ENCODE results near the gene RABAC1.
"Not testable (repeated sequence)": the region's sequence is repeated elsewhere in the genome, so short reads cannot be mapped to it uniquely, and the experiment has no call there.

Gene RABAC1

DNA sequence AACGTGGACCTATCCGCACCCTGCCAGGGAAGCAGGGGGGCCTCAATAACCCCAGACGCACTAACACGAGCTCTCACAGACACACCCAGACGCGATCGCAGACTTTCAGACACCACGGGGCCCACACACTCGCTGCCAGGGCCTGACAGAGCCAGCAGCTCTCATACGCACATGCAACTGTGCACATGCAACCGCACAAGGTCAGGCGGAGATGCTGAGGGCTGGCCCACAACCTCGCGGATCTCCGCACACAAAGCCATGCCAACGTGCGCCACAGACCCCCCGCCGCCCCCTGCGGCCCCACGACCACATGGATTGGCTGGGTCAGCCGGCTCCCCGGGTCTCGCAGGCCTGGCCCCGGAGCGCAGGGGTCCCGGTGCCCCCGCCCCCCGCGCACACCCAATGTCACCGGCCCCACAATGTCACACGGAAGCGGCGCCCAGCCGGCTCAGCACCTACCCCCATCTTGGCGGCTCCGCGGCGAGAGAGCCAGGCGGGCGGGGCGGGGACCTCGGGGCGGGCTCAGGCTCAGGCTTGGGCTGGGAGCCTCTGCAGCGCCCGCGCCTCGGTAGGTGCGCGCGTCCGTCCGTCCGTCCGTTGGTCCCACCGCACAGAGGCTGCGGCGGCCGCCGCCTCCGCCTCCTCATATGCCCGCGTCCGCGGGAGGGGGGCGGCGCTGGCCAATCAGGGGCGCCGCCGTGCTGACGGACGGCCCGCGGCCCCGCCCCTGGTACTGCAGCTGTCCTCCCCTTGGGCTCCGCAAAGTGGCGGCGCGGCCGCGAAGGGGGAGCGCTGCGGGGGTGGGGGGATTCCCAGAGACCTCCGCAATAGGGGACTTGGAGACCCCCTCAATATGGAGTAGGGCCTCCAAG, 34.7 kb upstream of the RABAC1 start, which contains the start of gene ATP1A3:
TSS of gene ATP1A3 (minus strand) at position 619 of the 872 bp plus-strand sequence. CDS start at position 465, 154 bp downstream.
- H3K27me3 Mint-ChIP-seq: peaks cover 46% of the 10 kb centered on the region
- H3K36me3 Mint-ChIP-seq: no peaks in the 10 kb centered on the region
- H3K27ac Mint-ChIP-seq: peak within 1 kb of the TSS; percentile 25
- peak; percentile 81 for ATAC-seq
- H3K4me3 Mint-ChIP-seq: peak within 1 kb of the TSS; percentile 70
- no peaks in the 10 kb centered on the region for H3K9me3 Mint-ChIP-seq
- H3K4me1 Mint-ChIP-seq: peaks cover 38% of the 10 kb centered on the region

DNA sequence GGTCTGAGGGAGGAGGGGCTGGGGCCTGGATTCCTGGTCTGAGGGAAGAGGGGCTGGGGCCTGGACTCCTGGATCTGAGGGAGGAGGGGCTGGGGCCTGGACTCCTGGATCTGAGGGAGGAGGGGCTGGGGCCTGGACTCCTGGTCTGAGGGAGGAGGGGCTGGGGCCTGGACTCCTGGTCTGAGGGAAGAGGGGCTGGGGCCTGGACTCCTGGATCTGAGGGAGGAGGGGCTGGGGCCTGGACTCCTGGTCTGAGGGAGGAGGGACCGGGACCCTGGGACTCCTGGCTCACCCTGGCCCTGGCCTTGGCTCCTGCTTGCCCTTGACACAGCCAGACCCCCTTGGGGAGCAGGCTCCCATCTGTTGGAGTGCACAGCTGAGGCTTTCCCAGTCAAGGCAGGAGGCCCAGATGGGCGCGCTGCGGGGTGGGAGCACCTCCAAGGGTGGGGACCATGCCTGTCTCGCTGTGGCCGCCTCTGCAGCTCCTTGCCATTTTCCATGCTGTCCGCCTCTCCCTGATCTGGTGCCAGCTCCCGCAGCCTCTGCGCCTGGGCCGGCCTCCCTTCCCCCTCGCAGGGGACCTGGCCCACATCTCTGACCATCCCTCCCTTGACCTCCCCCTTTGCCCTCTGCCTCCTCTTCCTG, 32.9 kb upstream of the RABAC1 start:
- H3K36me3 Mint-ChIP-seq, H3K4me3 Mint-ChIP-seq, ATAC-seq, H3K27ac Mint-ChIP-seq, H3K9me3 Mint-ChIP-seq: not testable (repeated sequence)
- H3K27me3 Mint-ChIP-seq: peaks cover 33% of the 10 kb centered on the region
- H3K4me1 Mint-ChIP-seq: peaks cover 26% of the 10 kb centered on the region

DNA sequence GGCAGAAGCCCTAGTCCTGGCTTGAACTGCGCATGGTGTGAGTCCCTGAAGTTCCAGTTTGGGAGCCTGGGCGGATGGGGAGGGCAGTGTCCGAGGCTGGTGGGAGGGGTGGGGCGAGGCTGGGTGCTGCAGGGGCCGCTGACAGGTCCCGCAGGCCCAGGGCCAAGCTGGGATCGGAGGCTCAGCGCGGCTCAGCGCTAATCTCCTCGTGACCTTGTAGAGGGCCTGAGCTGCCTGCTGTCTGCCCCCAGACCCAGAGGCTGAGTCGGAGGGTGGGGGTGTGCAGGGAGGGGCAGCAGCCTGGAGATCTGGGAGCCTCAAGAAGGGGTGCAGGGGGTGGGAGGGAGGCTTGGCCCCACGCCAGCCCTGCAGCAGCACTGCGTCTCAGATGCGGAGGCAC, 31.9 kb upstream of the RABAC1 start:
- Mint-ChIP-seq H3K9me3 (no peaks in the 10 kb centered on the region), H3K27me3 (peaks cover 23% of the 10 kb centered on the region), H3K36me3 (no peaks in the 10 kb centered on the region), H3K27ac (no peak overlapping the region), H3K4me1 (peaks cover 17% of the 10 kb centered on the region), H3K4me3 (no peak overlapping the region)
- ATAC-seq: no peak

DNA sequence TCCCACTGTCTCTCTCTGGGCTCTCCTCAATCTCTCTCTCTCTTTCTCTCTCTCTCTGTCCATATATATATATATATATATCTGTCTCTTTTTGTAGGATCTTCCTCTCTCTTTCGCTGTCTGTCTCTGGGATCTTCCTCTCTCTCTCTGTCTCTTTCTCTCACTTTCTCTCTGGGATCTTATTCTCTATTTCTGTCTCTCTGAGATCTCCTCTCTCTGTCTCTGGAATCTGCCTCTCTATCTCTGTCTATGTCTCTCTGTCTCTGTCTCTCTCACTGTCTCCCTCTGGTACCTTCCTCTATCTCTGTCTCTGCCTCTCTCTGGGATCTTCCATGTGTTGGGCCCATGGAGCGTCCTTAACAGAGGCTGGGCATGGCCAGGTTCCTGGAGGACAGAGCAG, 31.5 kb upstream of the RABAC1 start:
- Mint-ChIP-seq H3K4me3 (no peak overlapping the region), H3K36me3 (no peaks in the 10 kb centered on the region), H3K27me3 (peaks cover 19% of the 10 kb centered on the region), H3K4me1 (peaks cover 16% of the 10 kb centered on the region), H3K27ac (no peak overlapping the region), H3K9me3 (no peaks in the 10 kb centered on the region)
- no peak for ATAC-seq

DNA sequence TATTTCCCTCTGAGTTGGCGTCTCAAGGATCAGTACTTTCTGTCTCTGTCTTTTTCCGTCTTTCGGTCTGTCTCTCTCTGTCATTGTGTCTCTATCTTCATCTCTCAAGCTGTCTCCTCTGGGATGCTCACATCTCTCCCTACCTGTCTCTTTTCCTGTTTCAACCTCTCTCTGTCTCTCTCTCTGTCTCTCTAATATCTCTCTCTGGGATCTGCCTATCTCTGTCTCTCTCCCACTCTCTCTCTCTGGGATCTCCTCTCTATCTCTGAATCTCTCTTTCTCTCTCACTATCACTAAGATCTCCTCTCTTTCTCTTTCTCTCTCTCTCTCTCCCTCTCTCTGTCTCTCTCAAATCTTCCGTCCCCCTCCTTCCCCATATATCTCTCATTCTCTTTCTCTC, 30.9 kb upstream of the RABAC1 start:
- peaks cover 13% of the 10 kb centered on the region for H3K27me3 Mint-ChIP-seq
- H3K4me1 Mint-ChIP-seq: peaks cover 10% of the 10 kb centered on the region
- ATAC-seq: no peak
- no peak overlapping the region for H3K4me3 Mint-ChIP-seq
- H3K27ac Mint-ChIP-seq: no peak overlapping the region
- H3K36me3 Mint-ChIP-seq: no peaks in the 10 kb centered on the region
- no peaks in the 10 kb centered on the region for H3K9me3 Mint-ChIP-seq

DNA sequence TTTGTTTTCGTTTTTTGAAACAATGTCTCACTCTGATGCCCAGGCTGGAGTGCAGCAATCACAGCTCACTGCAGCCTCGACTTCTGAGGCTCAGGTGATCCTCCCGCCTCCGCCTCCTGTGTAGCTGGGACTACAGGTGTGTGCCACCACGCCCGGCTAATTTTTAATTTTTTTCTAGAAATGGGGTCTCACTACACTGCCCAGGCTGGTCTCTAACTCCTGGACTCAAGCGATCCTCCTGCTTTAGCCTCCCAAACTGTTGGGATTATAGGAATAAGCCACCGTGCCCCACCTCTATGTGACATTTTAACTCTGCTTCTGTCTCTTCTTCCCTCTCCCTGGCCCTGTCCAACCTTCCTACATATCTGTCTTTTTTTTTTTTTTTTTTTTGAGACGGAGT, 29.8 kb upstream of the RABAC1 start:
- peaks cover 6% of the 10 kb centered on the region for H3K4me1 Mint-ChIP-seq
- H3K27ac Mint-ChIP-seq: no peak overlapping the region
- H3K9me3 Mint-ChIP-seq: no peaks in the 10 kb centered on the region
- H3K27me3 Mint-ChIP-seq: peaks cover 8% of the 10 kb centered on the region
- ATAC-seq: no peak
- H3K4me3 Mint-ChIP-seq: no peak overlapping the region
- H3K36me3 Mint-ChIP-seq: no peaks in the 10 kb centered on the region

DNA sequence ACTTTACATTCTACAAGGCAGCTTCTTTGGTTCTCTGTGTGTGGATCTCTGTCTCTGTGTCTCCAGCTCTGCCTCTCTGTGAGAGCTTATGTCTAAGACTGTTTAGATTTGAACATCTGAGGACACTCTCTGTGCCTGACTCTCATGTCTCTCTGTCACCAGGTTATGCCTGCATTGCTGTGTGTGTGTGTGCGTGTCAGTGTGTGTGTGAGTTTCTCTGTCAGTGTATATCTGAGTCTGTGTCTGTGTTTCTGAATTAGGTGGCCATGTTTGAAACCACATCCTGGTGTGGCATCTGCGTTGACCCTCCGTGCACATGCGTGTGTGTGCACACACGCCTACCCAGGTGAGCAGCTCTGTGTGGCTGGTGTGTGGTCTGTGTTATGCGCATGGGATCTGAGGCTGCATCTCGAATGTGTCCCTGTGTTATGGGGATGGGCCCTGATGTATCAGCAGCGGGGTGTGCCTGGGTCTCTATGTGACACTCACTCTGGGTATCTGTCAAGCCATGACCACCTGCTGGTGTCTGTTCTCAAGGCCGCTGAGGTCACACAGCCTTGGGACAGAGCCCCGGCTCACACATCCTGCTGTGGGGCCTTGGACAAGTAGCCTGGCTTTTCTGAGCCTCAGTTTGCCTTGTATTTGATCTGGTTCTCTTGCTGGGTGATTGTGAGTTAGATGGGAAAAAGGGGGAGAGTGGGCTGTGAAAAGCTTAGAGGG, 28.2 kb upstream of the RABAC1 start:
- Mint-ChIP-seq H3K4me1 (no peaks in the 10 kb centered on the region), H3K4me3 (no peak overlapping the region), H3K27me3 (peaks cover 1% of the 10 kb centered on the region), H3K36me3 (no peaks in the 10 kb centered on the region), H3K9me3 (no peaks in the 10 kb centered on the region), H3K27ac (no peak overlapping the region)
- no peak for ATAC-seq

DNA sequence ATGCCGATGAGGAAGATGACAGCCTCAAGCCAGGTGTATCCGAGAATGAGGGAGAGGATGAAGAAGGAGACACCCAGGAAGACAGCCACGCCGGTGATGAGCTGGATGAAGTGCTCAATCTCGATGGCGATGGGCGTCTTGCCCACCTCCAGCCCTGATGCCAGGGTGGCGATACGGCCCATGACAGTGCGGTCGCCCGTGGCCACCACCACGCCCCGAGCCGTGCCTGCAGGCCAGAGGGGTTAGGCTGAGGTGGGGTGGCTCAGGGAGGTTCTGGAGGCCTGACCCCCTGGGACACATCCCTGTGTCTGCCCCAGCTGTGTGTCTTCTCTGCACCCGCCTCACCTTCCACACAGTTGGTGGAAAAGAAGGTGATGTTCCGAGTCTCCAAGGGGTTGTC, 25.8 kb upstream of the RABAC1 start:
- no peaks in the 10 kb centered on the region for H3K36me3 Mint-ChIP-seq
- no peaks in the 10 kb centered on the region for H3K9me3 Mint-ChIP-seq
- no peak overlapping the region for H3K4me3 Mint-ChIP-seq
- H3K4me1 Mint-ChIP-seq: no peaks in the 10 kb centered on the region
- no peak for ATAC-seq
- H3K27ac Mint-ChIP-seq: no peak overlapping the region
- H3K27me3 Mint-ChIP-seq: no peaks in the 10 kb centered on the region

DNA sequence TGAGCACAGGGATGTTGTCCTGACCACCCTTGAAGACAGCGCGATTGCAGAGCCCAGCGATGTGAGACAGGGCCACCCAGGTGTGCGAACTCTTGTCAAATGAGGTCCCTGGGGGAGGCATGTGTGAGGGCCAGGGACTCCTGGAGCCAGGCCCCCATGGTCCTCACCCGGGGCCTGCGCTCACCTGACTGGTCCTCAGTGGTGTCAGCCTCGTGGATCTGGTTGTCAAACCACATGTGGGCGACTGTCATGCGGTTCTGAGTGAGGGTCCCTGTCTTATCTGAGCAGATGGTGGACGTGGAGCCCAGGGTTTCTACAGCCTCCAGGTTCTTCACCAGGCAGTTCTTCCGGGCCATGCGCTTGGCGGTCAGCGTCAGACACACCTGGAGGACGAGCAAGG, 22.6 kb upstream of the RABAC1 start:
- H3K4me3 Mint-ChIP-seq: no peak overlapping the region
- H3K27ac Mint-ChIP-seq: no peak overlapping the region
- H3K9me3 Mint-ChIP-seq: no peaks in the 10 kb centered on the region
- H3K27me3 Mint-ChIP-seq: no peaks in the 10 kb centered on the region
- ATAC-seq: no peak
- no peaks in the 10 kb centered on the region for H3K4me1 Mint-ChIP-seq
- H3K36me3 Mint-ChIP-seq: no peaks in the 10 kb centered on the region

DNA sequence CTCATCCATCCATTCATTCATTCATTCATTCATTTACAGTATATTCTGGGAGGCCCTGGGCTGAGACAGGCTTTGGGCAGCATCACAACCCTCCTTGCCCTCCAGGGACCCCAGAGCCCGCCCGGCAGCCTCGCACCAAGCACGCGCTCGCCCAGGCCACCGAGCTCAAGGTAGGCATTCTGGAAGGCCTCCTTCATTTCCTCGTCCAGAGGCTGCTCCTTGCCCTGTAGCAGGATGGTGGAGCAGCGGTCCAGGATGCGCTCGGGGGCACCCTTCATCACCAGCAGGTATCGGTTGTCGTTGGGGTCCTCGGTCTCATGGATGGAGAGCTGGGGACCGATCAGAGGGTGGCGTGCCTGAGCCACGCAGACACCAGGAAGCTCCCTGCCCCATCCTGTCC, 19.3 kb upstream of the RABAC1 start:
- no peaks in the 10 kb centered on the region for H3K27me3 Mint-ChIP-seq
- H3K36me3 Mint-ChIP-seq: no peaks in the 10 kb centered on the region
- no peaks in the 10 kb centered on the region for H3K4me1 Mint-ChIP-seq
- ATAC-seq: no peak
- no peak overlapping the region for H3K27ac Mint-ChIP-seq
- no peaks in the 10 kb centered on the region for H3K9me3 Mint-ChIP-seq
- no peak overlapping the region for H3K4me3 Mint-ChIP-seq

DNA sequence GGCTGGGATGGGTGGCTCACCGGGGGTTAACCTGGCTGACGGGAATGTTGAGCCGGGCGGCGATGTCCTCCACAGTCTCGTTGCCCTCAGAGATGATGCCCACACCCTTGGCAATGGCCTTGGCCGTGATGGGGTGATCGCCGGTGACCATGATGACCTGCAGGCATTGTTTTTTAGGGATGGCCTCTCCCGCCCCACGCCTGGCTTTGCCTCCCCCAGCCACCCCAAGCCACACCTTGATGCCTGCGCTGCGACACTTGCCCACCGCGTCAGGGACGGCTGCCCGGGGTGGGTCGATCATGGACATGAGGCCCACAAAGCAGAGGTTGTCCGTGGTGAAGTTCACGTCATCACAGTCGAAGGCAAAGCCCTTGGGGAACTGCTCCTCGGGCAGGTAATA, 18.8 kb upstream of the RABAC1 start:
- H3K4me1 Mint-ChIP-seq: no peaks in the 10 kb centered on the region
- H3K4me3 Mint-ChIP-seq: no peak overlapping the region
- no peak overlapping the region for H3K27ac Mint-ChIP-seq
- H3K36me3 Mint-ChIP-seq: no peaks in the 10 kb centered on the region
- H3K27me3 Mint-ChIP-seq: no peaks in the 10 kb centered on the region
- ATAC-seq: no peak
- no peaks in the 10 kb centered on the region for H3K9me3 Mint-ChIP-seq

DNA sequence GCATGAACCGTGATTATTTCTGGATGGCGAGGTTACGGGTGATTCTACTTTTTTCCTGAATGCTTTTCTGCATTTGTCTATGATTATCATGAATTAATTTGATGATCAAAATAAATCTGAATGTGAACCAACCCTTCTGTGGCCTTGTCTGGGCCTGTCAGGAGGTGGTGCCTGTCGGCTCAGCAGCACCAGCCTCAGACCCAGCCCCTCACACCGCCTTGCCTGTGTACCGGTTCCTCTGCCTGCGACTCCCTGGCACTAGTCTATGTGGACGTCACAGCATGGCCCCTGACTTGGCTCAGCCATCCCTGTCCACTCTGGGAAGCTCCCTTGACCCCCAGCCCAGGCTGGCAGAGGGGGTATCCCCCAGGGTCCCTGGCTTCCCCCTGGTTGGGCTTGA, 15.5 kb upstream of the RABAC1 start:
- H3K4me1 Mint-ChIP-seq: no peaks in the 10 kb centered on the region
- H3K27ac Mint-ChIP-seq: no peak overlapping the region
- no peaks in the 10 kb centered on the region for H3K27me3 Mint-ChIP-seq
- H3K4me3 Mint-ChIP-seq: no peak overlapping the region
- H3K36me3 Mint-ChIP-seq: no peaks in the 10 kb centered on the region
- ATAC-seq: no peak
- H3K9me3 Mint-ChIP-seq: no peaks in the 10 kb centered on the region

DNA sequence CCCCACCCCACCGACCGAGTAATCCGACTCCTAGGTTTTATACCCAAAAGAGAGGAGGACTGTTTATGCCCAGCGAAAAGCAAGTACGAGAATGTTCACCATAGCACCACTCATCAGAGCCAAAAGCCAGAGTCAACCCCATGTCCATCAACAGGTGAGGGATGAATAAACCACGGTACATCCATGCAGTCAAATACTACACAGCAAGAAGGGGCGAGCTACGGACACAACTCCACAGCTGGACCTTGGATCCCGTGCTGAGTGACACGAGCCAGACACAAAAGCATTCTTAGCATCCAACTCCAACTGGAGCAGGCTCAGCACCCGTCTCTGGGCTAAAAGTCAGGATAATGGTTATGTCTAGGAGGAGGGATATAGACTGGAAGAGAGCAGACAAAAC, 12.2 kb upstream of the RABAC1 start:
- Mint-ChIP-seq H3K36me3 (no peaks in the 10 kb centered on the region), H3K27me3 (peaks cover 6% of the 10 kb centered on the region), H3K4me1 (no peaks in the 10 kb centered on the region), H3K27ac (no peak overlapping the region), H3K9me3 (no peaks in the 10 kb centered on the region), H3K4me3 (no peak overlapping the region)
- no peak for ATAC-seq

DNA sequence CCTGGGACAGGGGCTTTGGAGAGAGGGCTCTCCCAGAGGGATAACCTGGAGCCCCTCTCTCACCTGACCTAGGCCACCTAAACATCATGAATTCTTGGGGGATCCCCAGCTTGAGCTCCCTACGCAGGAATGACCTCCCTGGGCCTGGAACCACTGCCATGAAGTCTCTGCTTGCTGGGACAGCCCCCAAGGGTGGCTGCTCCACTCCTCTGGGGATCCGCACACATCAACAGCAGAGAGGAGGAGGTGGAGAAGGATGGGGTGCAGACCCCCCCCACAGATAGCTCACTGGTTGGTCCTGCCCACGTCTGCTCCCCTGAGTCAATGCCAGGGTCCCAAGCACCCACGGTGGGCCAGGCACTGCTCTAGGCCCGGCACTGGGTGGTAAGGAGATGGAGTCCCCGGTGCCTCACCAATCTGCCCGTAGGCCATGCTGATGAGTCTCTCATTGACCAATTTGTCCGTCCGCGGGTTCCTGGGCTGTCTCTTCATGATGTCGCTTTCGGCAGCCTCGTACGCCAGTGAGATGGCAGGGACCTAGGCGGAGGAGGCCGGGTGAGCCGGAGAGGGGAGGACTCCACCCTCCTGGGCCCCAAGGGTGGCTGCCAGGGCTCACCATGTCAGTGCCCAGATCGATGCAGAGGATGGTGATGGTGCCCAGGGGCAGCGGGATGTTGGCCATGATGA, 10.8 kb upstream of the RABAC1 start:
- Mint-ChIP-seq H3K4me1 (no peaks in the 10 kb centered on the region), H3K27ac (no peak overlapping the region), H3K9me3 (no peaks in the 10 kb centered on the region), H3K4me3 (no peak overlapping the region), H3K36me3 (no peaks in the 10 kb centered on the region), H3K27me3 (peaks cover 9% of the 10 kb centered on the region)
- ATAC-seq: no peak
